ENCODE data around the gene TLX2. TPM values are rescaled to one million over a fixed set of nuclear protein-coding genes. Genes with fewer than 3 reads are reported as not detected.
"Not testable (repeated sequence)": the region's sequence is repeated elsewhere in the genome, so short reads cannot be mapped to it uniquely, and the experiment has no call there.

Gene TLX2
- under 1 TPM in 1 of 5 donors, not detected in 4; 0.73 TPM for total RNA-seq
- polyA plus RNA-seq, result under 1 TPM in 1 of 3 donors, not detected in 2; 0.28 TPM
- long read RNA-seq, donor 1, result 0 reads
- long read RNA-seq, donor 2, result 0 reads
- long read RNA-seq, donor 3, result 0 reads
- long read RNA-seq, donor 4, result 0 reads
- long read RNA-seq, donor 5, partial matches to known transcripts, result 0 of 1 reads
- long read RNA-seq, donor 5, other reads (novel, unspliced or antisense), result 0 of 1 reads
- long read RNA-seq, donor 6, result 0 reads
- long read RNA-seq, donor 7, result 0 reads
- long read RNA-seq, donor 8, partial matches to known transcripts, result 0 of 2 reads
- long read RNA-seq, donor 8, other reads (novel, unspliced or antisense), result 0 of 2 reads
- long read RNA-seq, donor 9, result 0 reads
- long read RNA-seq, donor 10, result 0 reads

DNA sequence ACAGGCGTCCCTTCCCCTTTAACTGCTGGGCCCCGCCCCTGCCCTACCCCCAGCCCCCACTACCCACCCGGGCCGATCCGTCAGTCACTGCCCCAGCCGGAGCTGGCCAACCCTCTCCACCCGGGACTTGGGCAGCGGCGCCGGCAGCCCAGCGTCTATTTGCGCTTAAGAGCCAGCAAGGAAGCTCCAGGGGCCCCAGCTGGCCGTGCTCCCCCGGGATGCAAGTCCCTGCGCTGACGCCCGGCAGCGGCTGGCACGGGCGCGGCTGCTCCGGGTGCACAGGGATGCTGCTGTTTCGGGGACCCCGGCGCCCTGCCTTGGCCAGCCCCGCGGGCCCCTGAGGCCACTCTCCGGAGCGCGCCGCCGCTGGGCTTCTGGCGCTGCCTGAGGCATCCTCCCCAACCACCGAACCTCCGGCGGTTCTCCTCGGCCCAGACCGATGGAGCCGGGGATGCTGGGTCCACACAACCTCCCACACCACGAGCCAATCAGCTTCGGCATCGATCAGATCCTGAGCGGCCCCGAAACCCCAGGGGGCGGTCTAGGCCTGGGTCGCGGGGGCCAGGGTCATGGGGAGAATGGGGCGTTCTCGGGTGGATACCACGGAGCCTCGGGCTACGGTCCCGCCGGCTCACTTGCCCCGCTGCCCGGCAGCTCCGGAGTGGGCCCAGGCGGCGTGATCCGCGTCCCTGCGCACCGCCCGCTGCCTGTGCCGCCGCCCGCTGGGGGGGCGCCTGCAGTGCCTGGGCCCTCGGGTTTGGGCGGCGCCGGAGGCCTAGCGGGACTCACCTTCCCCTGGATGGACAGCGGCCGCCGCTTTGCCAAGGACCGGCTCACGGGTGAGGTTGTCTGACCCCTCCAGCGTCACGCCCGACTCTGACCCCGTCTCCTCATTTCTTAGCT lies at the start of gene TLX2:
Gene TLX2, plus strand, starts transcription at position 83 of the 903 bp plus-strand sequence. Its CDS starts 357 bp downstream, at position 440.
- intact Hi-C loops (cut with DNase I; ENCODE audit: low total_unique reads), result no loop called here
- Histone ChIP-seq H3K4me3 (peak within 1 kb of the TSS in 3 of 4 donors; percentile 16 to 55 (median 18)), H3K27me3 (peaks cover 38 to 100% (median 90%) of the 10 kb centered on the region in 3 donors), H3K4me1 (peaks cover 32 to 39% (median 35%) of the 10 kb centered on the region in 4 donors), H3K36me3 (no peaks in the 10 kb centered on the region), H3K9me3 (no peaks in the 10 kb centered on the region), H3K27ac (no peak within 1 kb of the TSS)
- DNase-seq, result no peak
- TF ChIP-seq POLR2AphosphoS5 (IDR thresholded peaks at IDR 0.05) (no peak), CTCF (IDR thresholded peaks at IDR 0.05) (no peak), EP300 (IDR thresholded peaks at IDR 0.05) (no peak), POLR2A (IDR thresholded peaks at IDR 0.05) (no peak)
- WGBS, 5 donors, result 3 to 8% (median 4%) methylated on average over 35 to 82 of the region's 82 CpGs

- H3K27me3 ChIP-seq; H3K4me3 ChIP-seq; DNase-seq; H3K9me3 ChIP-seq; H3K27ac ChIP-seq; intact Hi-C loops (cut with DNase I; ENCODE audit: low total_unique reads): not testable (repeated sequence)
- Histone ChIP-seq H3K36me3 (peaks cover 14 to 18% (median 17%) of the 10 kb centered on the region in 4 donors), H3K4me1 (peaks cover 14 to 35% (median 33%) of the 10 kb centered on the region in 4 donors)
- WGBS, 5 donors, result 91 to 95% (median 94%) methylated on average over 12 of the region's 12 CpGs
Measured at GRCh38 chr2:74470742-74471141, 43.5 kb upstream of the TLX2 start.

DNA sequence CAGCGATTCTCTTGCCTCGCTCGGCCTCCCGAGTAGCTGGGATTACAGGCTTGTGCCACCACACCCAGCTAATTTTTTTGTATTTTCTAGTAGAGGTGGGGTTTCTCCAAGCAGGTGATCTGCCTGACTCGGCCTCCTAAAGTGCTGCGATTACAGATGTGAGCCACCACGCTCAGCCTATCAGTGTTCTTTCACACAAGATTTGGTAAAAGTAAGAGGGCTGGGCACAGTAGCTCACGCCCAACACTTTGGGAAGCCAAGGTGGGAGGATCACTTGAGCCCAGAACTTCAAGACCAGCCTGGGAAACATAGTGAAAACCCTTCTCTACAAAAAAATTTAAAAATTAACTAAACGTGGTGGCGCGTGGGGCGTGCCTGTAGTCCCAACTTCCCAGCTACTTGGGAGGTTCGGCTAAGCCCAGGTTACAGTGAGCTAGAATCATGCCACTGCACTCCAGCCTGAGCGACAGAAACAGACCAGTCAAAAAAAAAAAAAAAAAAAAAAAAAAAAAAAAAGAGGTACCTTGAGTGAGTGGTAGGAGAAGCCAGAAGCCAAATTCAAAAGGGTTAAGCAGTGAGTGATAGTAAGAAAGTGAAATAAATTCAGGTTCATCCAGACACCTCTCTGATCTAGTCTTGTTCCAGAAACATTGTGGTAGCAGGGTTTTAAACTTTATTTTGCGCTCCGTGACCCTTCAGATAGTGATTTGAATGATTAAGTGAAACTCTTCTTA lies 42.8 kb upstream of the TLX2 start:
- intact Hi-C loops (cut with DNase I; ENCODE audit: low total_unique reads), result no loop called here
- Histone ChIP-seq H3K36me3 (peaks cover 14 to 25% (median 21%) of the 10 kb centered on the region in 4 donors), H3K4me3 (peak overlapping the region; percentile 54 to 82 (median 66)), H3K27me3 (no peaks in the 10 kb centered on the region), H3K9me3 (no peaks in the 10 kb centered on the region), H3K4me1 (peaks cover 14 to 27% (median 26%) of the 10 kb centered on the region in 4 donors), H3K27ac (peak overlapping the region; percentile 78 to 93 (median 86))
- DNase-seq, result no peak
- TF ChIP-seq EP300 (IDR thresholded peaks at IDR 0.05), result no peak
- no peak for TF ChIP-seq CTCF (IDR thresholded peaks at IDR 0.05)
- no peak for TF ChIP-seq POLR2AphosphoS5 (IDR thresholded peaks at IDR 0.05)
- TF ChIP-seq POLR2A (IDR thresholded peaks at IDR 0.05), result no peak
- 36 to 59% (median 50%) methylated on average over 16 of the region's 16 CpGs for WGBS, 5 donors

- Histone ChIP-seq H3K9me3 (no peaks in the 10 kb centered on the region), H3K4me3 (peak within 1 kb of the TSS; percentile 54 to 82 (median 66)), H3K27ac (peak within 1 kb of the TSS; percentile 78 to 93 (median 86)), H3K36me3 (peaks cover 14 to 33% (median 27%) of the 10 kb centered on the region in 4 donors), H3K4me1 (peaks cover 14 to 27% (median 25%) of the 10 kb centered on the region in 4 donors), H3K27me3 (no peaks in the 10 kb centered on the region)
- intact Hi-C loops (cut with DNase I; ENCODE audit: low total_unique reads), result no loop called here
- TF ChIP-seq CTCF (IDR thresholded peaks at IDR 0.05) (no peak), POLR2A (IDR thresholded peaks at IDR 0.05) (peak in 1 of 4 donors; percentile 57), EP300 (IDR thresholded peaks at IDR 0.05) (no peak), POLR2AphosphoS5 (IDR thresholded peaks at IDR 0.05) (peak; percentile 88 to 100 (median 97))
- WGBS, 5 donors, result 0 to 1% (median 0%) methylated on average over 42 to 66 of the region's 66 CpGs
- peak; percentile 95 to 98 for DNase-seq
Measured at GRCh38 chr2:74472086-74472944, 41.9 kb upstream of the TLX2 start, which contains the start of gene MRPL53. Gene MRPL53 (minus strand): TSS chr2:74472680. CDS start chr2:74472660, 20 bp downstream.
